K562 (cell line): ENCODE results near the gene LRRC57. TPM values are rescaled to one million over a fixed set of nuclear protein-coding genes. Genes with fewer than 3 reads are reported as not detected.

Source experiments
- ATAC-seq: fragments of 200-7000 bp; cut with Tn5 transposase; 3 replicates; pipeline ENCODE4 v1.9.1; 2020; ENCODE audit warnings: moderate library complexity
- BruUV-seq: library from RNA; stranded (reverse); fragments of 400-500 nt; replicated peaks from 2 replicates; lab custom pipeline; 2021; lab: Mats Ljungman, UMichigan
- CTCF ChIA-PET: fragments of 300-600 bp; formaldehyde crosslinking; extraction: SDS; loops from one replicate; lab custom pipeline; 2021; ENCODE audit warnings: low intra/inter-chr PET ratio; lab: Yijun Ruan, JAX
- POLR2A ChIA-PET: fragments of 300-600, 350-650 bp; sonication (Branson Sonifier 250); formaldehyde crosslinking; extraction: SDS; loops from one replicate; lab custom pipeline; 2021; ENCODE audit warnings: antibody characterized with exemption, inconsistent platforms; lab: Yijun Ruan, JAX
- DNase-seq, 4 experiments: peaks; one replicate each; pipeline versions ENCODE4 v3.0.0 to v3.0.0-alpha.2; 2011 to 2018; ENCODE audit warnings: low spot score in 3 of 4, mixed read lengths in 3 of 4; ENCODE audit errors: extremely low read depth in 1 of 4
- FAIRE-seq: peaks from 2 replicates; lab custom pipeline; 2011; peaks lifted over from hg19 to GRCh38; lab: Jason Lieb, UNC
- H2AFZ ChIP-seq: 2 replicates; pipeline ENCODE4 v1.6.0; 2011; ENCODE audit warnings: low read depth, low read length, control low read depth, inconsistent platforms
- H3K27ac ChIP-seq: fragments of 200-600 bp; 3 replicates; pipeline ENCODE4 v1.8.0; 2011; ENCODE audit warnings: low read depth, mild to moderate bottlenecking, control low read depth, inconsistent platforms, low read length, moderate library complexity, mixed read lengths; ENCODE audit errors: extremely low read depth
- H3K27me3 ChIP-seq, 2 experiments: fragments of 300-600 bp in 1 of 2; 2 replicates in 1 of 2; 3 replicates in 1 of 2; pipeline versions ENCODE4 v1.6.0 to v1.8.0; 2011; ENCODE audit warnings: inconsistent platforms in 2 of 2, low read length in 2 of 2, mild to moderate bottlenecking in 1 of 2, mixed read lengths in 1 of 2, moderate library complexity in 1 of 2; ENCODE audit not compliant: control insufficient read depth in 2 of 2, insufficient read depth in 2 of 2
- H3K36me3 ChIP-seq: fragments of 300-600 bp; 3 replicates; pipeline ENCODE4 v1.8.0; 2011; ENCODE audit warnings: mild to moderate bottlenecking, low read length, inconsistent platforms; ENCODE audit not compliant: control insufficient read depth, insufficient read depth
- H3K4me1 ChIP-seq, 2 experiments: fragments of 200-600 bp in 1 of 2; replicated peaks in 1 of 2; 2 replicates in 1 of 2; 3 replicates in 1 of 2; pipeline versions ENCODE4 v1.5.1 to v1.8.0; 2011; ENCODE audit warnings: inconsistent platforms in 2 of 2, low read length in 2 of 2, mild to moderate bottlenecking in 1 of 2, mixed read lengths in 1 of 2, moderate library complexity in 1 of 2; ENCODE audit not compliant: control insufficient read depth in 2 of 2, insufficient read depth in 2 of 2
- H3K4me2 ChIP-seq: 2 replicates; pipeline ENCODE4 v1.6.1; 2011; ENCODE audit warnings: low read length, control low read depth, inconsistent platforms, mixed read lengths; ENCODE audit not compliant: insufficient read depth
- H3K4me3 ChIP-seq: fragments of 200-600 bp; sonication (generic), shearing (Covaris generic); 2 replicates; pipeline ENCODE4 v1.5.1; 2016; ENCODE audit warnings: control low read depth, inconsistent platforms
- H3K79me2 ChIP-seq: fragments of 200-600 bp; 3 replicates; pipeline ENCODE4 v1.8.0; 2011; ENCODE audit warnings: low read length, inconsistent platforms; ENCODE audit not compliant: control insufficient read depth, insufficient read depth
- H3K9ac ChIP-seq, 2 experiments: 2 replicates each; pipeline versions ENCODE4 v1.6.0 to v1.6.1; 2011; ENCODE audit warnings: low read depth in 2 of 2, low read length in 2 of 2, control low read depth in 1 of 2, inconsistent platforms in 1 of 2, mild to moderate bottlenecking in 1 of 2, mixed read lengths in 1 of 2; ENCODE audit not compliant: insufficient read depth in 1 of 2
- H3K9me1 ChIP-seq: one replicate; pipeline ENCODE4 v1.6.0; 2011; ENCODE audit warnings: inconsistent platforms, mild to moderate bottlenecking, low read length, moderate library complexity; ENCODE audit not compliant: control insufficient read depth, insufficient read depth
- H3K9me3 ChIP-seq: replicated peaks from 2 replicates; pipeline ENCODE4 v1.5.1; 2011; ENCODE audit warnings: low read depth, low read length, inconsistent platforms; ENCODE audit not compliant: control insufficient read depth, insufficient read depth
- H4K20me1 ChIP-seq: replicated peaks from 2 replicates; pipeline ENCODE4 v1.6.1; 2011; ENCODE audit warnings: low read length, inconsistent platforms, mixed read lengths; ENCODE audit not compliant: control insufficient read depth, insufficient read depth
- AFF4 ChIP-seq: sonication (generic); formaldehyde crosslinking; IDR thresholded peaks from 2 replicates; pipeline ENCODE4 v1.8.0; 2023; ENCODE audit warnings: mild to moderate bottlenecking, missing genetic modification reagents
- CREB1 ChIP-seq, 2 experiments: sonication (generic) in 1 of 2; formaldehyde crosslinking in 1 of 2; IDR thresholded peaks; 2 replicates each; pipeline versions ENCODE4 v1.6.1 to v1.8.0; 2012 to 2022; ENCODE audit warnings: inconsistent platforms in 1 of 2, mild to moderate bottlenecking in 1 of 2, missing genetic modification reagents in 1 of 2, moderate library complexity in 1 of 2
- FOXP4 ChIP-seq: sonication (generic); formaldehyde crosslinking; IDR thresholded peaks from 2 replicates; pipeline ENCODE4 v1.8.0; 2022; ENCODE audit warnings: mild to moderate bottlenecking, missing genetic modification reagents, borderline replicate concordance
- FUS ChIP-seq: fragments of 200-400 bp; formaldehyde crosslinking; optimal IDR thresholded peaks from 2 replicates; pipeline ENCODE3; 2017; ENCODE audit warnings: low read depth, low read length
- L3MBTL2 ChIP-seq: fragments of 450-650 bp; IDR thresholded peaks from 2 replicates; pipeline ENCODE4 v1.6.1; 2016; ENCODE audit warnings: mild to moderate bottlenecking, moderate library complexity
- LCOR ChIP-seq: sonication (generic); formaldehyde crosslinking; IDR thresholded peaks from 2 replicates; pipeline ENCODE4 v1.8.0; 2022; ENCODE audit warnings: mild to moderate bottlenecking, missing genetic modification reagents
- OTX1 ChIP-seq: fragments of 450-650 bp; formaldehyde crosslinking; IDR thresholded peaks from 2 replicates; pipeline ENCODE4 v1.4.0; 2022; ENCODE audit warnings: mild to moderate bottlenecking
- PHB ChIP-seq: fragments of 250-450 bp; sonication (Bioruptor Pico); IDR thresholded peaks from 2 replicates; pipeline ENCODE4 v1.5.0; 2021
- PHF8 ChIP-seq: fragments of 200-600 bp; sonication (generic); IDR thresholded peaks from 2 replicates; pipeline ENCODE4 v1.6.1; 2012; ENCODE audit warnings: mixed run types, mild to moderate bottlenecking, inconsistent platforms, low read length, moderate library complexity, borderline replicate concordance
- POLR2A ChIP-seq: fragments of 450-650 bp; conservative IDR thresholded peaks from 2 replicates; pipeline ENCODE4 v1.6.1; 2016
- SMAD4 ChIP-seq: fragments of 250-450 bp; sonication (Bioruptor Pico); conservative IDR thresholded peaks from 2 replicates; pipeline ENCODE4 v1.8.0; 2021; ENCODE audit warnings: inconsistent platforms, mild to moderate bottlenecking, moderate library complexity
- SRF ChIP-seq, 2 experiments: fragments of 250-450, 450-650 bp in 1 of 2; sonication (Bioruptor Pico) in 1 of 2; sonication (generic) in 1 of 2; formaldehyde crosslinking; IDR thresholded peaks; 2 replicates each; pipeline versions ENCODE4 v1.5.0 to v1.5.1; 2020 to 2022; ENCODE audit warnings: mild to moderate bottlenecking in 1 of 2, missing genetic modification reagents in 1 of 2
- TOE1 ChIP-seq, 2 experiments: fragments of 450-650 bp in 1 of 2; sonication (generic) in 1 of 2; formaldehyde crosslinking in 1 of 2; IDR thresholded peaks; 2 replicates each; pipeline versions ENCODE4 v1.7.1 to v1.8.0; 2016 to 2022; ENCODE audit warnings: borderline replicate concordance in 2 of 2, mild to moderate bottlenecking in 2 of 2, antibody characterized with exemption in 1 of 2, inconsistent platforms in 1 of 2, low read depth in 1 of 2, missing genetic modification reagents in 1 of 2, moderate library complexity in 1 of 2
- ZKSCAN1 ChIP-seq: fragments of 150-350 bp; IDR thresholded peaks from 2 replicates; pipeline ENCODE4 v1.6.1; 2016; ENCODE audit warnings: low read depth, low read length
- WGBS: fragments of 100-300 bp; shearing (Covaris generic); methylation state at CpG from one replicate; pipeline ENCODE4 v1.1.6; 2016; ENCODE audit warnings: low coverage, mixed read lengths; ENCODE audit not compliant: insufficient coverage; ENCODE audit errors: missing lambda C conversion rate; 5-methylcytosine and 5-hydroxymethylcytosine counted together
- in situ Hi-C: fragments of 300-500 bp; cut with MboI; formaldehyde crosslinking; loops from 4 replicates; pipeline ENCODE4 v1.15.0; 2018; ENCODE audit warnings: inconsistent platforms, mixed read lengths
- intact Hi-C: fragments of 100-400 bp; cut with micrococcal nuclease; formaldehyde crosslinking; loops from 2 replicates; pipeline ENCODE4 v1.14.2; 2022
- polyA plus RNA-seq, 8 experiments: library from polyadenylated mRNA; depleted of rRNA in 4 of 8; stranded (reverse) in 5 of 8; unstranded in 3 of 8; fragments of >200 nt; fragmentation: Nextera tagmentation in 2 of 8; fragmentation: Illumina TruSeq in 1 of 8; extraction: Ambion mirVana in 2 of 8; extraction: Trizol in 1 of 8; gene quantifications; 2 replicates each; pipeline versions ENCODE4 v1.2.1 to v1.2.3, GENCODE V29; 2011 to 2014; ENCODE audit warnings: inconsistent platforms in 1 of 8, missing spikeins in 1 of 8
- total RNA-seq, 7 experiments: library from RNA; depleted of rRNA in 6 of 7; stranded (reverse); fragments of >200 nt in 6 of 7; fragmentation: Illumina TruSeq in 2 of 7; extraction: Trizol in 2 of 7; gene quantifications; 2 replicates each; pipeline versions ENCODE4 v1.2.1 to v1.2.3, GENCODE V29; 2011 to 2021; ENCODE audit warnings: low replicate concordance in 1 of 7

The LRRC57 gene
- total and polyA plus RNA-seq, 9 of the 15 experiments (the other 6 are each of a cell fraction or from before 2014, with no cell fraction given): 3.9 to 20.4 (median 14.8) TPM

GRCh38 chr15:42575188-42576039 is 26.8 kb upstream of the LRRC57 start, which contains the start of gene STARD9:
Gene STARD9 (plus strand): TSS chr15:42575606. CDS start chr15:42575716, 110 bp downstream.
- WGBS: under 1% methylated on average over 59 of the region's 95 CpGs
- Histone ChIP-seq H3K9ac (peak within 1 kb of the TSS; percentile 56 to 92), H3K4me3 (peak within 1 kb of the TSS; percentile 51), H4K20me1 (0 out of 2 replicates have a peak, but pooled peaks cover 3% of the 10 kb centered on the region), H3K36me3 (no peaks in the 10 kb centered on the region), H3K79me2 (peaks cover 17% of the 10 kb centered on the region; the same call in 2 of the 3 replicates), H3K27ac (peak within 1 kb of the TSS; percentile 69), H3K27me3 (no peaks in the 10 kb centered on the region), H3K9me3 (no peaks in the 10 kb centered on the region), H3K9me1 (no peaks in the 10 kb centered on the region), H3K4me2 (peak within 1 kb of the TSS; percentile 79), H3K4me1 (peaks cover 18 to 28% of the 10 kb centered on the region in 2 experiments; a peak in 4 of 5 replicates), H2AFZ (peak within 1 kb of the TSS; percentile 89)
- in situ Hi-C loops (no loop called here), intact Hi-C loops (loop anchor here (2.0 kb wide), 1 partner anchor 75 kb away; no protein-coding TSS in a partner anchor)
- BruUV-seq: no TSS peak
- peak; percentile 74 for FAIRE-seq
- peak; percentile 96 for ATAC-seq
- ChIA-PET CTCF (no interaction called here), POLR2A (interaction anchor here (0.6 to 3.7 kb wide), 15 partner anchors 9 to 488 kb away, joined by 3 to 26 read pairs (median 4); partner anchors contain the start of genes HAUS2 and LRRC57)
- DNase-seq: peak; percentile 94 to 98 (median 96)
- TF ChIP-seq PHF8 (peak; percentile 82; the same call in 1 of the 2 replicates), FOXP4 (CRISPR knock-in tag) (peak; percentile 97), POLR2A (peak; percentile 74), L3MBTL2 (peak; percentile 97), FUS (peak; percentile 39), SRF (CRISPR knock-in tag; IDR thresholded peaks at IDR 0.05) (peak in 1 of 2 experiments; percentile 24; a peak in 1 of 4 replicates), LCOR (CRISPR knock-in tag) (peak; percentile 42; the same call in 1 of the 2 replicates), AFF4 (CRISPR knock-in tag) (peak; percentile 85; the same call in 1 of the 2 replicates), SMAD4 (CRISPR knock-in tag) (peak; percentile 12; the same call in 1 of the 2 replicates), TOE1 (IDR thresholded peaks at IDR 0.05; ENCODE audit: borderline replicate concordance) (peak; percentile 36; the same call in 1 of the 2 replicates), TOE1 (CRISPR knock-in tag; IDR thresholded peaks at IDR 0.05; ENCODE audit: borderline replicate concordance, low read depth) (0 out of 2 replicates have a peak, but pooled peaks have one; percentile 67), ZKSCAN1 (no peak), OTX1 (no peak), PHB (CRISPR knock-in tag) (0 out of 2 replicates have a peak, but pooled peaks have one; percentile 13), CREB1 (IDR thresholded peaks at IDR 0.05) (peak; percentile 23), CREB1 (CRISPR knock-in tag; IDR thresholded peaks at IDR 0.05) (peak; percentile 71)
